Spinal cord (tissue), 10 donors: ENCODE measurements around the gene HAAO. TPM values are rescaled to one million over a fixed set of nuclear protein-coding genes. Genes with fewer than 3 reads are reported as not detected.
"Not testable (repeated sequence)": the region's sequence is repeated elsewhere in the genome, so short reads cannot be mapped to it uniquely, and the experiment has no call there.

ENCODE experiments used
- DNase-seq, 6 donors: peaks; one replicate each; pipeline versions ENCODE4 v3.0.0 to v3.0.0-alpha.2; 2013 to 2015; ENCODE audit warnings: low spot score in 6 of 6, low read depth in 4 of 6
- H3K27ac ChIP-seq: one replicate; pipeline ENCODE4 v1.5.1; 2013; ENCODE audit warnings: low read depth, low read length, control low read depth
- H3K27me3 ChIP-seq: one replicate; pipeline ENCODE4 v1.6.1; 2013; ENCODE audit warnings: low read length; ENCODE audit not compliant: control insufficient read depth, insufficient read depth
- H3K36me3 ChIP-seq: one replicate; pipeline ENCODE4 v1.6.1; 2013; ENCODE audit warnings: low read length; ENCODE audit not compliant: control insufficient read depth, insufficient read depth
- H3K4me1 ChIP-seq: one replicate; pipeline ENCODE4 v1.6.1; 2013; ENCODE audit warnings: low read length; ENCODE audit not compliant: control insufficient read depth, insufficient read depth
- H3K4me3 ChIP-seq: one replicate; pipeline ENCODE4 v1.5.1; 2013; ENCODE audit warnings: low read depth, low read length, control low read depth
- H3K9me3 ChIP-seq: one replicate; pipeline ENCODE4 v1.6.1; 2013; ENCODE audit warnings: low read length; ENCODE audit not compliant: control insufficient read depth, insufficient read depth
- WGBS: methylation state at CpG from one replicate; pipeline ENCODE4 v1.1.5; 2013; ENCODE audit warnings: missing lambda C conversion rate; ENCODE audit not compliant: insufficient coverage; 5-methylcytosine and 5-hydroxymethylcytosine counted together
- polyA plus RNA-seq, 2 donors: library from polyadenylated mRNA; unstranded; fragments of 120-200 nt; gene quantifications; one replicate each; pipeline ENCODE4 v1.2.1, GENCODE V29; 2013; ENCODE audit not compliant: insufficient read length in 2 of 2
- total RNA-seq, 2 donors: library from RNA; depleted of rRNA in 1 of 2; stranded (reverse); fragments of 120-200 nt in 1 of 2; fragments of >200 nt in 1 of 2; gene quantifications; one replicate each; pipeline versions ENCODE4 v1.2.3 to v1.2.4, GENCODE V29; 2013 to 2014
- donor health status: healthy.

HAAO gene
- total and polyA plus RNA-seq, 4 donors = 3.7 to 12.7 (median 8.0) TPM

DNA sequence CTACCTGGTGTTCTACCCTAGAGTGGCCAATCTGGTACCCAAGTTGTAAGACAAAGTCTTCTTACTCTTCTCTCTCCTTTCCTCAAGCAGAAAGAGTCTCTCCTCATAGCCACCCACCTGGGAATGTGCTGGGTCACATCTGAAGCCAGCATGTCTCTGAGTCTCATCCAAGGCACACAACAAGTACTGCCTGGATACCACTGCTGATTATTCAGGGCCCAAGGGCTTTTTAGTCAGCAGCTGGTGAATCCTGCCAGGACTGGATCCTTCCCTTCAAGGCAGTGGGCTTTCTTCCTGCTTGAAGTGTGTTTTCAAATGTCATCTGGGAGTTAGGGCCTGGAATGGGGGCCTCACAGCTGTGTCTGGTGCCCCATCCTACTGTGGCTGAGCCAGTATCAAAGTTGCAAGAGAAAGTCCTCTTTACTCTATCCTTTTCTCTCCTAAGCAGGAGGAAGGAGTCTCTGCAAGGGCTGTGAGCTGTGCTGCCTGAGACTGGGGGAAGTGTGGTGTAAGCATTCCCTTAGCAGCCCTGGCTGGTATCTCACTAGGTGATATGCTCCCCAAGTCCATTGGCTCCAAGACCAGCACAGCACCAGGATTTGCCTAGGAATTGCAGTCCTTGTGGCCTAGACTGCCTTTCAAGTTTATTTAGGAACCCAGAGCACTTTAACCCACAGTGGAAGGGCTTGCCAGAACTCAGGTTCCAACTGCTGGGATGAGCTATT is 55.6 kb downstream of the HAAO start:
- Histone ChIP-seq H3K27me3 (no peaks in the 10 kb centered on the region), H3K36me3 (peaks cover 18% of the 10 kb centered on the region), H3K27ac (no peak overlapping the region), H3K4me3 (no peak overlapping the region), H3K4me1 (no peaks in the 10 kb centered on the region), H3K9me3 (peaks cover 5% of the 10 kb centered on the region)
- DNase-seq = no peak

DNA sequence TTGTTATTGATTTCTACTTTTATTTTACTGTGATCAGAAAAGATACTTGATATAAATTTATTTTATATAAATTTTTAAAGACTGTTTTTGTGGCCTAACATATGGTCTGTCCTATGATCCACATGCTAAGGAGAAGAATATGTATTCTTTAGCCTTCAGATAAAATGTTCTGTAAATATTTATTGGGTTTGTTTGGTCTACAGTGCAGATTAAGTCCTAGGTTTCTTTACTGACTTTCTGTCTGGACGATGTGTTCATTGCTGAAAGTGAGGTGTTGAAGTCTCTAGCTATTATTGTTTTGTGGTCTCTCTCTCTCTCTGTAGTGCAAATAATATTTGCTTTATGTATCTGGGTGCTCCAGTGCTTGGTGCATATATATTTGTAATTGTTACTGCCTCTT is 58.5 kb downstream of the HAAO start:
- WGBS = no CpG with 5 or more reads among the region's 1 CpG

DNA sequence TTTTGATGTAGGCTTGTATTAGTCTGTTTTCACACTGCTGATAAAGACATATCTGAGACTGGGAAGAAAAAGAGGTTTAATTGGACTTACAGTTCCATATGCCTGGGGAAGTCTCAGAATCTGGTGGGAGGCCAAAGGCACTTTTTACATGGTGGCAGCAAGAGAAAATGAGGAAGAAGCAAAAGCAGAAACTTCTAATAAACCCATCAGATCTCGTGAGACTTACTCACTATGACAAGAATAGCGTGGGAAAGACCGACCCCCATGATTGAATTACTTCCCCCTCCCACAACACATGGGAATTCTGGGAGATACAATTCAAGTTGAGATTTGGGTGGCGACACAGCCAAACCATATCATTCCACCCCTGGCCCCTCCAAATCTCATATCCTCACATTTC is 61.1 kb downstream of the HAAO start:
- not testable (repeated sequence) for H3K27me3 ChIP-seq, H3K4me3 ChIP-seq, H3K4me1 ChIP-seq, H3K36me3 ChIP-seq, DNase-seq, H3K27ac ChIP-seq
- WGBS = no CpG with 5 or more reads among the region's 4 CpGs
- H3K9me3 ChIP-seq = peaks cover 11% of the 10 kb centered on the region

More for the DNA sequence above, 58.5 kb downstream of the HAAO start:
- H3K4me1 ChIP-seq = no peaks in the 10 kb centered on the region
- no peak overlapping the region for H3K4me3 ChIP-seq
- DNase-seq = no peak
- no peak overlapping the region for H3K27ac ChIP-seq
- peaks cover 11% of the 10 kb centered on the region for H3K9me3 ChIP-seq
- H3K27me3 ChIP-seq = no peaks in the 10 kb centered on the region
- peaks cover 14% of the 10 kb centered on the region for H3K36me3 ChIP-seq

- DNase-seq = no peak
- peaks cover 6% of the 10 kb centered on the region for H3K9me3 ChIP-seq
- no peaks in the 10 kb centered on the region for H3K27me3 ChIP-seq
- H3K4me1 ChIP-seq = peaks cover 4% of the 10 kb centered on the region
- H3K27ac ChIP-seq = no peak overlapping the region
- 100% methylated on average over 1 of the region's 2 CpGs for WGBS
- H3K36me3 ChIP-seq = peaks cover 9% of the 10 kb centered on the region
- H3K4me3 ChIP-seq = no peak overlapping the region
Measured at GRCh38 chr2:42726680-42727079, 65.7 kb downstream of the HAAO start.

DNA sequence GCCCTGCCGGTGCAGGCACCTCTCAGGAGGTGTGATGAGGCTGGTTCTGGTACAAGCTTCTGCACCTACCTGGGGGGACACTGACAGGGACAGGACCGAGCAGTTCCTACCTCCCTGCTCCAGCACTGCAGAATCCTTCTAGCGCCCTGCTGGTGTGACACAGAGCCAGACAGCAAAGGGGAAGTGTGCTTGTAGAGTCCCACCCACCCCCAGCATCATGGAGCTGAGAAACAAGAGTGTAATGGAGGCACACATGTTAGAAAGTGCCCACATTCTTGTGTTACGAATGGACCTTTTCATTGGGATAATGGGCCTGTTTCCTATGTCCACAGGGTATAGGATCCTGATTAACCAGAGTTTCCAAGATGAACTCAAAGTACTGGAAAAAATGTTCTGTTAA is 66.7 kb downstream of the HAAO start:
- no CpG with 5 or more reads among the region's 4 CpGs for WGBS
- Histone ChIP-seq H3K4me1 (peaks cover 4% of the 10 kb centered on the region), H3K27ac (no peak overlapping the region), H3K27me3 (no peaks in the 10 kb centered on the region), H3K36me3 (peaks cover 9% of the 10 kb centered on the region), H3K9me3 (peaks cover 6% of the 10 kb centered on the region), H3K4me3 (no peak overlapping the region)
- DNase-seq = no peak

- no peak overlapping the region for H3K27ac ChIP-seq
- H3K4me1 ChIP-seq = peaks cover 4% of the 10 kb centered on the region
- WGBS = no CpG with 5 or more reads among the region's 2 CpGs
- H3K36me3 ChIP-seq = peaks cover 9% of the 10 kb centered on the region
- no peak for DNase-seq
- no peaks in the 10 kb centered on the region for H3K27me3 ChIP-seq
- peaks cover 6% of the 10 kb centered on the region for H3K9me3 ChIP-seq
- H3K4me3 ChIP-seq = no peak overlapping the region
Measured at GRCh38 chr2:42724886-42725285, 67.5 kb downstream of the HAAO start.

GRCh38 chr2:42723465-42723864 is 68.9 kb downstream of the HAAO start:
- H3K36me3 ChIP-seq = peaks cover 9% of the 10 kb centered on the region
- H3K4me1 ChIP-seq = peaks cover 4% of the 10 kb centered on the region
- H3K27ac ChIP-seq = no peak overlapping the region
- no peak overlapping the region for H3K4me3 ChIP-seq
- H3K27me3 ChIP-seq = no peaks in the 10 kb centered on the region
- no peaks in the 10 kb centered on the region for H3K9me3 ChIP-seq
- no peak for DNase-seq

DNA sequence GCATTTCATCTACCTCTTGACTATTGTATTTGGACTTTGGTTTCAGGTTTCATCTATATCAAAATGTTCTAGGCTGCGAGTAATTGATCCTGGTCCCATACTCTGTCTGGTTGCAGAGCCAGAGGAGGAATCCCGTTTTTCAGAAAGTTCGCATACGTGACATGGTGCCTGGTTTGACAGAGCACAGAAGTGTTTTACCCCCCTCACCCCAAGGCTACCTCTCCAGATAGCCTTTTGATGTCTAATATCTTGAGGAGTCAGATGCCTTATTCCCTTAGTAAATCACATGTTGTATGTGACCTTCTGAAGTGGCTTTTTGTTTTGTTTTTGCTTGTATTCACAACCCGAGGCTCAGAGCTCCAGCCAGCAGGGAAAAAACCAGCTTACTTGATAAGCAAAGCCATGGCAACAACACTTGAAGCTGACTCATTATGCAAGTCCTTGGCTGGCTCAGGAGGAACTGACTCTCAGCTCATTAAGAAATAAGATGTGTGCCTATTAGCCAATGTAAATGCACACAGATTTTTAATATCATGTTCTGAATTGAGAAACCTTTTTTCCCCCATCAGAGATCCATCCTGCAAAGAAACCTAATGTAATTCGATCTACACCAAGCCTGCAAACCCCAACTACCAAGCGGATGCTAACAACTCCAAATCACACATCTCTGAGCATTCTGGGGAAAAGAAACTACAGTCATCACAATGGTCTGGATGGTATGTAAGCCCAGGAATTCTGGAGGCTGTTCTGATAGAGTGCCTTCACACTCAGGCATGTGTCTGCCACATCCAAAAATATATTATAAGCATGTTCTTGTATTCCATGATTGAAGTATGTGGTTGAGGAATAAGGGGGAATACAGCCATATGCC is 69.8 kb downstream of the HAAO start:
- Histone ChIP-seq H3K27me3 (no peaks in the 10 kb centered on the region), H3K4me3 (no peak overlapping the region), H3K36me3 (peaks cover 9% of the 10 kb centered on the region), H3K27ac (no peak overlapping the region), H3K9me3 (no peaks in the 10 kb centered on the region), H3K4me1 (peaks cover 4% of the 10 kb centered on the region)
- 53% methylated on average over 3 of the region's 7 CpGs for WGBS
- DNase-seq = peak in 5 of 6 donors; percentile 15 to 78 (median 37)

DNA sequence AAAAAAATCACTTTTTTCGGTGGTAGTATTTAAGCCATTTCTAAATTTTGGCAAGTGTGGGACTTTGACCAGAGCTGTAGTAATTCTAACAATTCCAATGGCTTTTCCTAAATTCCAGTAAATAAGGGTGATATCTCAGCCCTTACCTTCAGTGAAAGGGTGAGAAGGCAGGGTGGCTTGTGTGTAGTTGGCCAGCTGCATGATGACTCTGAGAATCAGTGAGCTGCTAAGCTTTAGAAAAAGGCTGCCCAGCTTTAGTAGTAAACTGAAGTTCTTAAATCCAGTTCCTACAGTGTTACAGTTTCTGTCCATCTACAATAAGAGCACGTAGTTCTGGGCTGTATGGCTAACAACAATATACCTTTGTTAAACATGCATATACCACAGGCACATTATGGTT is 70.5 kb downstream of the HAAO start:
- no CpG with 5 or more reads among the region's 2 CpGs for WGBS
- Histone ChIP-seq H3K4me3 (no peak overlapping the region), H3K27me3 (no peaks in the 10 kb centered on the region), H3K9me3 (no peaks in the 10 kb centered on the region), H3K27ac (no peak overlapping the region), H3K36me3 (peaks cover 9% of the 10 kb centered on the region), H3K4me1 (peaks cover 4% of the 10 kb centered on the region)
- DNase-seq = no peak
